Epidermal melanocyte (primary cell): ENCODE measurements around the gene TTC34.
"Not testable (repeated sequence)": the region's sequence is repeated elsewhere in the genome, so short reads cannot be mapped to it uniquely, and the experiment has no call there.

Source experiments
- DNase-seq: peaks from one replicate; pipeline ENCODE4 v3.0.0; 2011; ENCODE audit warnings: low spot score; ENCODE audit not compliant: insufficient read length

The TTC34 gene

GRCh38 chr1:2799811-2800663 lies 1.5 kb downstream of the TTC34 start:
- DNase-seq = no peak

GRCh38 chr1:2798958-2799357 lies 2.5 kb downstream of the TTC34 start:
- not testable (repeated sequence) for DNase-seq

- no peak for DNase-seq
Measured at GRCh38 chr1:2797741-2798016, 3.8 kb downstream of the TTC34 start.

GRCh38 chr1:2796890-2797740 lies 4.4 kb downstream of the TTC34 start:
- DNase-seq = no peak

- DNase-seq = no peak
Measured at GRCh38 chr1:2795926-2796325, 5.6 kb downstream of the TTC34 start.

- DNase-seq = no peak
Measured at GRCh38 chr1:2791027-2791760, 10.3 kb downstream of the TTC34 start.

GRCh38 chr1:2789986-2790581 lies 11.4 kb downstream of the TTC34 start:
- DNase-seq = no peak

- no peak for DNase-seq
Measured at GRCh38 chr1:2789164-2789985, 12.1 kb downstream of the TTC34 start.

- DNase-seq = no peak
Measured at GRCh38 chr1:2788506-2789163, 12.9 kb downstream of the TTC34 start.

- no peak for DNase-seq
Measured at GRCh38 chr1:2787163-2787911, 14.2 kb downstream of the TTC34 start.

GRCh38 chr1:2786329-2787162 lies 14.9 kb downstream of the TTC34 start:
- no peak for DNase-seq

- DNase-seq = no peak
Measured at GRCh38 chr1:2785631-2786328, 15.7 kb downstream of the TTC34 start.

- DNase-seq = no peak
Measured at GRCh38 chr1:2784854-2785630, 16.5 kb downstream of the TTC34 start.

- no peak for DNase-seq
Measured at GRCh38 chr1:2783435-2784397, 17.8 kb downstream of the TTC34 start.

- DNase-seq = no peak
Measured at GRCh38 chr1:2783069-2783434, 18.4 kb downstream of the TTC34 start.

GRCh38 chr1:2781627-2782026 lies 19.9 kb downstream of the TTC34 start:
- no peak for DNase-seq
